Cardiac muscle cell (in vitro differentiated cells and primary cell): ENCODE measurements around the gene PRPF40A. TPM values are rescaled to one million over a fixed set of nuclear protein-coding genes. Genes with fewer than 3 reads are reported as not detected.

Experiments
- DNase-seq, 2 donors: peaks; one replicate each; pipeline versions ENCODE4 v3.0.0 to v3.0.0-alpha.2; 2010 to 2017; ENCODE audit warnings: low read depth in 1 of 2, low spot score in 1 of 2
- H3K27ac ChIP-seq: fragments of 200-600 bp; sonication (generic); 2 replicates; pipeline ENCODE4 v1.5.1; 2016
- H3K27me3 ChIP-seq: fragments of 200-600 bp; sonication (generic); 2 replicates; pipeline ENCODE4 v1.6.0; 2016; ENCODE audit warnings: control low read depth
- H3K36me3 ChIP-seq: fragments of 200-600 bp; sonication (generic); 2 replicates; pipeline ENCODE4 v1.5.1; 2016; ENCODE audit warnings: control low read depth
- H3K4me1 ChIP-seq: fragments of 200-600 bp; sonication (generic); 2 replicates; pipeline ENCODE4 v1.8.1; 2017; ENCODE audit warnings: low read depth, mild to moderate bottlenecking, mixed run types
- H3K4me3 ChIP-seq: fragments of 200-600 bp; sonication (generic); 2 replicates; pipeline ENCODE4 v1.5.1; 2016; ENCODE audit warnings: mild to moderate bottlenecking
- H3K9me3 ChIP-seq: fragments of 200-600 bp; sonication (generic); 2 replicates; pipeline ENCODE4 v1.5.1; 2017; ENCODE audit warnings: low read depth, mild to moderate bottlenecking, control low read depth
- CTCF ChIP-seq: IDR thresholded peaks from 2 replicates; pipeline ENCODE4 v1.5.1; 2012; ENCODE audit warnings: low read depth, mild to moderate bottlenecking, low read length
- polyA plus RNA-seq: library from polyadenylated mRNA; unstranded; fragments of >200 nt; fragmentation: Nextera tagmentation; extraction: Ambion mirVana; gene quantifications from 2 replicates; pipeline ENCODE4 v1.2.1, GENCODE V29; 2016
- total RNA-seq: library from RNA; depleted of rRNA; stranded (reverse); fragments of >200 nt; gene quantifications from 2 replicates; pipeline ENCODE4 v1.2.3, GENCODE V29; 2016

Gene PRPF40A
- total and polyA plus RNA-seq, 2 experiments from 2014 or later = 91.5 to 107 TPM

- Histone ChIP-seq H3K4me1 (no peaks in the 10 kb centered on the region), H3K9me3 (no peaks in the 10 kb centered on the region), H3K27me3 (no peaks in the 10 kb centered on the region), H3K4me3 (no peak overlapping the region), H3K36me3 (peaks cover 17% of the 10 kb centered on the region), H3K27ac (no peak overlapping the region)
- TF ChIP-seq CTCF = no peak
- no peak for DNase-seq
Observed at GRCh38 chr2:152695763-152696162, 21.5 kb downstream of the PRPF40A start.

- Histone ChIP-seq H3K27ac (no peak overlapping the region), H3K4me3 (no peak overlapping the region), H3K36me3 (peaks cover 17% of the 10 kb centered on the region), H3K9me3 (no peaks in the 10 kb centered on the region), H3K27me3 (no peaks in the 10 kb centered on the region), H3K4me1 (no peaks in the 10 kb centered on the region)
- TF ChIP-seq CTCF = no peak
- DNase-seq = peak in 1 of 2 donors; percentile 60
Observed at GRCh38 chr2:152694161-152694661, 23.1 kb downstream of the PRPF40A start.

GRCh38 chr2:152693033-152693432 lies 24.2 kb downstream of the PRPF40A start:
- Histone ChIP-seq H3K9me3 (no peaks in the 10 kb centered on the region), H3K36me3 (peaks cover 21% of the 10 kb centered on the region), H3K27me3 (no peaks in the 10 kb centered on the region), H3K4me3 (no peak overlapping the region), H3K4me1 (no peaks in the 10 kb centered on the region), H3K27ac (no peak overlapping the region)
- DNase-seq = no peak
- TF ChIP-seq CTCF = no peak

GRCh38 chr2:152686321-152686720 lies 30.9 kb downstream of the PRPF40A start:
- no peak for DNase-seq
- no peak overlapping the region for H3K27ac ChIP-seq
- no peak for TF ChIP-seq CTCF
- no peak overlapping the region for H3K4me3 ChIP-seq
- no peaks in the 10 kb centered on the region for H3K4me1 ChIP-seq
- no peaks in the 10 kb centered on the region for H3K9me3 ChIP-seq
- peaks cover 9% of the 10 kb centered on the region for H3K36me3 ChIP-seq
- H3K27me3 ChIP-seq = no peaks in the 10 kb centered on the region

GRCh38 chr2:152683400-152683799 lies 33.9 kb downstream of the PRPF40A start:
- Histone ChIP-seq H3K36me3 (peaks cover 36% of the 10 kb centered on the region), H3K27me3 (no peaks in the 10 kb centered on the region)

More at GRCh38 chr2:152683400-152683799, 33.9 kb downstream of the PRPF40A start:
- Histone ChIP-seq H3K27ac (no peak overlapping the region), H3K4me3 (no peak overlapping the region), H3K9me3 (no peaks in the 10 kb centered on the region), H3K4me1 (no peaks in the 10 kb centered on the region)
- TF ChIP-seq CTCF = no peak
- DNase-seq = no peak
